Daoy (cell line): ENCODE results near the gene BRD7. TPM values are rescaled to one million over a fixed set of nuclear protein-coding genes. Genes with fewer than 3 reads are reported as not detected.
A peak's percentile ranks its signal among the peaks of the same experiment; 100 is the strongest.

Experiments
- DNase-seq: peaks from one replicate; pipeline ENCODE4 v3.0.0-alpha.2; 2015; ENCODE audit warnings: low read depth
- total RNA-seq: library from RNA; depleted of rRNA; stranded (reverse); fragments of >200 nt; shearing (Covaris generic); gene quantifications from 2 replicates; pipeline ENCODE4 v1.2.3, GENCODE V29; 2014

The BRD7 gene
- total RNA-seq, 1 experiment from 2014 or later, result 56.7 TPM

DNA sequence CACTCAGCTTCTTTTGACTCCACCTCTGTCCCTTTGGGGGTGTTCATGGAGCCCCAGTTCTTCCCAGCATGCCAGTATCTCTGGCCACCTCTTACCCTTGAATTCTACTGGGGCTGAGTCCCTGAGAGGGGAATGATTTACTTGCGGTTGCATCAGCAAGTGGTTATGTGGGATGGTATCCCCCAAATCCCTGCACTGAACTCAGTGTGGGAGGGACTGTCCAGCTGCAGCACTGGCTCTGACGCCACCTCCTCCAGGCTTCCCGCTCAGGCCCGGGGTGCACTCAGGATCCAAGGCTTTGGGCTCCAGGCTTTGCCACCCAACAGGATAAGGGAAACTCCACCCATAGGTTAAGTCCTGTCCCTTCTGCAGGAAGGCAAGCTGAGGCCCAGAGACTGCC is 21.1 kb upstream of the BRD7 start:
- no peak for DNase-seq

DNA sequence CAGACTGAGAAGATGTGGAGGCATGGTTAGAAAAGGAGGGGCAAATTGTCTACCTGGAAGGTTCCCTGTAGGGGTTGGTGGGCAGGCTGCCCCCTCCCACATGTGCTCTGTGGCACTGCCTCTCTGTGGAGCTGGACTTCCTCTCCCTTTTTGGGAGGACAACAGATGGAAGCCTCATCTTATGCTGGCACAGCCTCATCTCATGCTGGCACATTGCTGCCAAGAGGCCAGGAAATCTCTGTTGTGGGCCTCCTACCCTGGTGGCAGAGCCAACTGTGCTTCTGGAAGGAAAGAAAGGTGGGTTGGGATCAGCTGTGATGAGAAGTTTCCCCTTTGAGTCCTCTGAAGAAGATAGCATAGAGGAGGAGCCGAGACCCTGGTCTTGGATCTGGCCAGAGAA is 19.7 kb upstream of the BRD7 start:
- no peak for DNase-seq

DNA sequence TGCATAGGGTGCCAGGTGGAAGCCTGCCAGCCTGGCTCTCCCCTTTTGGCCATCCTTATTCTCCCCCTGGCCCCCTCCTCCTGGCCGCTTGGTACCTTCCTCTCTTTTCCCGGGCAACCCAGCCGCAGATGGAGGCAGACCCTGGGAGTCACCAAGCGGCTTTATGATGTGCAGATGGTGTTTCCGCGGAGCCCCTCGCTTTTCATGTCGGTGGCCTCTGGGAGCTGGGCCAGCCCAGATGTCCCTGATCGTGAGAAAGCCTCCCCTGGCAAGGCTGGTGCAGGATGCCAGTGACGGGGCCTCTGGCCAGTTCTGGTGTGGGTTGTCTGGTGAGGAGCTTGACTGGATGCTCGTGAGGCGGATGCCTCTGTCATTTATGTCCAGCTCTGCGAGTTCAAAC is 18.0 kb upstream of the BRD7 start:
- no peak for DNase-seq

DNA sequence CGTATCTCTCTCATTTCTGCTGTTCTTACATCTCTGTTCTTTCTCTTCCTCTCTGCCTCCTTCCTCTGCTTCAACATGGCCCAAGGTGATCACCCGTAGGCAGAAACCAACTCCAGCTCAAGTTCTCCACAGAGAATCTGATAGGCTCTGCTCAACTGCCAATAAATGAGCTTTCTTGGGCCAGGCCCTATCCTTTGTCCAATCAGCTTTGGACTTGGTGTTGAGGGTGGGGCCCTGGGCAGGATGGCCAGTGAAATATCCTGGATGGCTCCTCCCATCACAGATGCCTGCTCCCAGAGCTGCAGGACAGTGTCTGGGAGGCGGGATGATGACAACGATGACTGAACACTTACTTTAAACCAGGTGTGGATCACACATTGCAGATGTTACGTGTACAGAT is 17.4 kb upstream of the BRD7 start:
- DNase-seq, result no peak

DNA sequence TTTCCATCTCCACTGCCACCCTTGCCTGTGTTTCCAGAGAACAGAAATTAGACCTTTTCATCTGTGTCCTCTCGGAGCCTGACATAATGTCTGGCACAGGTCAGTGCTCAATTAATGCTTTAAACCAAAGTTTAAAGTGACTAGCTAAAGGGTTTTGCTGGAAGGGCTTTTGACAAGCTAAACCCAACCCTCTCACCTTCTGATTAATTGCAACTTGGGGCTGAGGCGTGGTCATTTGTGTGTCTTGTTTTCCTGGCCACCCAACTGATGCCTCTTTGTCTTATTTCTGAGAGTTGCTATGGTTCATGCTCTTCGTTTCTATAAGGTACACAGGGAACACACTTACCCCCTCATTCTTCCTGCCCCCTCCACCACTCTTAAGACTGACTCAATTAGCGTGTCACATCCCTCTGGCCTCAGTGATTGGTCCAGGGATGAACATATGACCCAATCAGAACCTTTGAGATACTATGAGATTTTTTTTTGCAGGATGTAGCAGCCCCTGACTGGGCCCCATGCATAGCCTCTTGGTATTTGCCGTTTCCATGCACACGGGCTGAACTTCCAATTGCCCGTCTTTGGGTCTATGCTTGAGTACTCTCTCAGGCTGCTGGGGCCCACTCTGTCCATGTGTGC is 15.8 kb upstream of the BRD7 start:
- no peak for DNase-seq

DNA sequence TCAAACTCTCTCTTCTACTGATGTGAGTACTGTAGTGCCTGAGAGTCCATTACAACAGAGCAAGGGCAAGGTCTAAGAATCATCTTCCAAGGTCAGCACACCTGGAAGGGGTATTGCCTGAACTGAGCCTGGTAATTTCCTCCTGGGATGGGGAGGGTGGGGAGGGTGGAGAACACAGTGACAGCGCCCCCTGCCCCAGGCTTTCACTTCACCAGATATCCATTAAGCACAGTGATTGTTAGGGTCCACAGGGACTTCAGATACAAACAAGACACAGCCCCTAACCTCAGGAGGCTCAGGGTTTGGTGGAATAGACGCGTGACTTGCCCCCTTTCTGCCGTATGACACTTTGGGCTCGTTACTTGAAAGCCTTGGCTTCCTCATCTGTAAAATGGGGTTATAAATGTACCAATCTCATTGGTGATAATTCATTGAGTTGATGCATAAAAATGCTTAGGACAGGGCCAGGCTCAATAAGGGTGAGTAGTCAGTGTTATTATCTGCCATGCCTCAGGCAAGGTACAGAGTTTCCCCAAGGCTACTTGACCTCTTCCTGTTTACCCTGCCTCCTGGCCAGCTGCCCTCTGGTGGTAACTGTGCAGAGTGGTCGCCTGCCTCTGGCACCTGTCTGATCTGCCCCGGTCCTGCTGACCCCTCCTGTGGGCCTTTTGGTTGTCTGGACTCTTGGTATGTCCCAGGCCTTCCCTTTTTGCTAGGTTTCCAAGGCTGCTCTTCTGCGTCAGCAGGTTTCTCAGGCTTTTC is 13.1 kb upstream of the BRD7 start:
- DNase-seq, result no peak

DNA sequence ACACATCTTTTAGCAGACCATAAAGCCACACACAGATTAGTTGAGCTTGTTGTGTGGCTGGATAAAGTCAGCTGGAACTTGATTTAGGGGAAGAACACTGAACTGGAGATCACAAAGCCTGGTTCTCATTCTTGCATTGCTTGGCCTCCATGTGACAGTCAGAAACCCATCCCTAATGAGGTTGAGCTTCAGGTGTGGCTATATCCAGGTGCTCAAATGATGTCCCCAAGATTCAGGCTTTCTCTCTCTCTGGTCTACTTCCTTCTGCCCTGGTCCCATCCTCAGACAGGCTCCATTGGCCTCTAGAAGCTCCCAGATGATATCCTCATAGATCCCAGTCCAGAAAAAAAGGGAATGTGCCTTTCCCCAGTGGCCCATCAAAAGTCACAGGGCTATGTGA is 9.6 kb upstream of the BRD7 start:
- DNase-seq, result no peak

DNA sequence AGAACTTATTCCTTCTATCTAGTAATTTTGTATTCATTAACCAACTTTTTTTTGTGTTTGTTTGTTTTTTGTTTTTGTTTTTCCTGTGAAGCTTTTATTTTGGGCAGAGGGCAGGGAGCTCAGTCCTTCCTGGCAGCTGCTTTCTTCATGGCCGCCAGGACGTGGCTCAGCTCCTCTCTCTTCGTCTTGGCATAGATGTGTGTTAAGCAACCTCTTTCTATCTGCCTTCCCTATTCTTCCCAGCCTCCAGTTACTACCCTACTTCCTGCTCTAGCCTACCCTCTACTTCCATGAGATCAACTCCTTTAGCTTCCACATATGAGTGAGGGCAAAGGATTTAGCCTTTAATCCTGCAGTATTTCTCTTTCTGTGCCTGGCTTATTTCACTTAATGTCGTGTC is 8.2 kb upstream of the BRD7 start:
- DNase-seq, result no peak

DNA sequence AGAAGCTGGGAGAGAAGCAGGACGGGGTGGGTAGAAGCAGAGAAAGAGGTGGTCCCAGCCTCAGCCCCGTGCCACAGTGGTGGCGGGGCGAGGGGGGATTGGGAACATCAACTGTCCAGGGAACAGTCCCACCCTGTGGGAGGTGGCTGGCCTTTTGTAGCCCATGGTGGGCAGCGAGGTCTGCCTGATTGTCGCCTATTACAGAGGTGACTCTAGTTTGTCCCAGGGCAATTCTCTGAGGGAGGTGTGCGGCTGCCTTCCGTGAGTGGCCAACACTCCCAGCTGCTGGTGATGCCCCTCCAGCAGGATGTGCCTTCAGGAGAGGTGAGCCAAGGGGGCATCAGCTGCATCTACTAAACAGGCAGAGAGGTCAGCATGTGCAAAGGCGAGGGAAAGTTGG is 5.0 kb upstream of the BRD7 start:
- DNase-seq, result no peak

DNA sequence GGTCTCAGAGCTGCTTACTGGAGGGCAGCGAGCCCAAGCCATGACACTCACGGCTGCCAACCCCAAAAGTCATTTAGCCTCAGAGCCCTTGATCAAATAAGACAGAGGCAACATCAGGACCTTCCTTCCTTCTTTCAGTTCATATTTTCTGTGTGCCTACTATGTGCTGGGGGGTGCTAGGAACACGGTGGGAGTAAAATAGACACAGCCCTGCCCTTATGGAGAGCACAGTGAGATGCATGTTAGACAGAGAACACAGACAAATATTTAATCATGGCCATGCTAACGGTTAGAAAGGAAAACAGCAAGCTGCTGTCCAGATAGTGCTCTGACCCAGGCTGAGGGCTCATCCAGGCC is 4.5 kb upstream of the BRD7 start:
- DNase-seq, result no peak

DNA sequence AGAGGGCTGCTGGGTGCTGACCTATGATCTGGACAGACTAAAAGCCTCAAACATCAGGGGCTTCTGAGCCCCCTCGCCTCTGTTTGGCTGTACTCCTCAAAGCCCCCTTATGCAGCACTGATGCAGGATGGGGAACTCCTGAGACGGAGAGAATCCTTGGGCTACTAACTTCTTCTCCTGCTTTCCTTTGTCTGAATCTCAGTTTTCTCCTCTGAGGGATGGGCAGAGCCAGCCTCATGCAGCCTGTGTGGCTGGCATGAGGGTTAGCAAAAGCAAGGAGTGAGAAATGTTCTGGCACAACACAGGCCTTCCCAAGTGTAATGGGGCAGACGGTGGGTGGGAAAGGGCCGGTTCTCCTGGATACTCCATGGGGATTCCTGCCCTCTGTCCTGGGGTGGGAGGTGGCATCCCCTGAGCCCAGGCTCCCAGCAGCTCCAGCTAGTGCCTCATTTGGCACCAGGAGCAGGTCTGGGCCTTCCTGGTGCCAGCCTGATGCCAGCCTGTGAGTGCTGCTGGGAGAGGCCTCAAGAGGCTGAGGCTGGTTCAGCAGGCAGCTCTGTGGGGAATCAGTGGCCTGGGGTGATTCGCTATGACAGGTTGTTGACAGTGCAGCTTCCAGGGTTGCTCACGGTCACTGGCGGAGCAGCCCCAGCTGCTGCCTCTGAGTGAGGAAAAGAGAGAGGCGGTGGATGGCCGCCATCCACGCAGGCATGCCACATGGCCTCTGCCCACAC is 4.0 kb upstream of the BRD7 start:
- peak; percentile 23 for DNase-seq

DNA sequence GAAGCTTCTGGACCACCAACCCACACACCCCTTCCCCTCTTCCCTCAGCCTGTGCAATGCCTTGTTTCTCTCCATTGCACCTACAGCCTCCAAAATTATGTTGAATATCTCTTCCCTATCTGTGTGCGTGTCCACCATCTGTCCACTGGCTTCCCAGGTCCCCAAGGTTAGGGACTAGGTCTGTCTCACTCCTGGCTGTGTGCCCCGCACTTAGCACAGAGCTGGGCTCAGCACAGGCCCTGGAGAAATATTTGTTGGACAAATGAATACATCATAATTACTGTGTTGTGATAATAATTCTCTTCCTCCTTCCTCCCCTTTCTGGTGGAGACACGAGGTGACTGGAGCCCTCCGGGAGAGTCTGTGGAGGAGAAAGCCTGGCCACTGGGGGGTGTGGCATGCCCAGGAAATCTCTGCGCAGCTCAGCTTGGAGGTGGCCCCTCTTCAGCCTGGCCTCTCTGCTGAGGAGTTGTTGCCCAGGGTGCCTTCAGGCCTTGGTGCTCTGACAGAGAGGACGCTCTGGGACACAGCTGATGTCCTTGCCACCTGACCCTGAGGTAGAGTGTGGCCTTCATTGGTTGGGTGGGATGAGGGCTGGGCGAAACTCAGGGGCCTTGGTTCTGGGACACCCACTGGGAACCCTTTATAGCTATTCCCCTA is 3.3 kb upstream of the BRD7 start:
- DNase-seq, result no peak

DNA sequence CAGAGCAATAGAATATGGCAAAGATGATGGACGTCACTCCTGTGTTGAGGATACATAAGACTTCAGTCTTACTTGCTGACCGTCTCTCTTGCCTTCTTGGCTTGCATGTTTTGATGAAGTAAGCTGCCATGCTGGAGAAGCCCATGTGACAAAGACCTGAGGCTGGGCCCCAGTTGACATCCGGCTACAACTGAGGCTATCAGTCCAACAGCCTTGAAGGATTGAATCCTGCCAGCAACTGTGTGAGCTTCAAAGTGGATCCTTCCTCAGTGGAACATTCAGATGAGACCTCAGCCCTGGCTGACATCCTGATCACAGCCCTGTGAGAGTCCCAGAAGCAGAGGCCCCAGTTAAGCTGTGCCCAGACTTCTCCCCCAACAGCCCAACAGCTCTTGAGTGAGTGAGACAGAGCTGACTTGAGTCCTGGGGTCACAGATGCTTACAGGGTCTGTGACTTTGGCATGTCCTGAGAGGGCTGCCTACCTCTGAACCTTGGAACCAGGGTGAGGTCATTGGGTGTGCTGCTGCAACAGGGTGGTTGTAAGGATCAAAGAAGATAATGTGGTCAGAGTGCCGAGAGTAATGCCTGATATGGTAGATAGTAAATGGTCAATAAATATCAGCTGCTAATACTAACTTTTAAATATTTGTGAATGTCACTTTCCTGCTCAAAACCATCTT is 2.4 kb upstream of the BRD7 start:
- DNase-seq, result no peak

DNA sequence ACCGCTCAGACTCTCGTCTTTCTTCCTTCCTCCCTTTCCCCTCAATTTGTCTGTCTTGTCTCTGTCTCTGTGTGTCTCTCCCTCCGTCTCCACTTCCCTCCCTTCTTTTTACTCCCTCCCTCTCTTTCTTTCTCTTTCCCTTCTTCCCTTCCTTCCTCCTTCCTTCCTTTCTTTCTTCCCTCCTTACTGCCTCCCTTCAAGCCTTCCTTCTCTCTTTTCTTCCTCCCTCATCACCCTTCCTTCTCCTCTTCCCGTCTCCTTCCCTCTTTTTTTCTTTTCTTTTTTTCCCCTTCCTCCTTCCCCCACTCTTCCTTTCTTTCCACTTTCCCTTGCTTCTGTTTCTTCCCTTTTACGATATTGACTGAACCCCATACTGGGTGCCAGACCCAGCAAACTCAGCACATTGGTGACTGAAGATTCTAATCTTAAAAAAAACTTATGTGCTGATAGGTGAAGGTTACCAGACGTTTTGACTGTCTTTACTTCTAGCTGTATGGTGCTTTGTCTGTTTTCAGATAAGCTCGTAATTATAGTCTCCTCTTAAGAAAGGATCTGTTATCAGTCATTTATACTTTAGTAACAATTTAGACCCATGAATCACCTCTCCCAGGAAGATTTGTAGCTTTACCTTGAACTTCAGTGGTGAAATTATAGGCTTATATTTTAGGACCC is 481 bp upstream of the BRD7 start:
- DNase-seq, result no peak

DNA sequence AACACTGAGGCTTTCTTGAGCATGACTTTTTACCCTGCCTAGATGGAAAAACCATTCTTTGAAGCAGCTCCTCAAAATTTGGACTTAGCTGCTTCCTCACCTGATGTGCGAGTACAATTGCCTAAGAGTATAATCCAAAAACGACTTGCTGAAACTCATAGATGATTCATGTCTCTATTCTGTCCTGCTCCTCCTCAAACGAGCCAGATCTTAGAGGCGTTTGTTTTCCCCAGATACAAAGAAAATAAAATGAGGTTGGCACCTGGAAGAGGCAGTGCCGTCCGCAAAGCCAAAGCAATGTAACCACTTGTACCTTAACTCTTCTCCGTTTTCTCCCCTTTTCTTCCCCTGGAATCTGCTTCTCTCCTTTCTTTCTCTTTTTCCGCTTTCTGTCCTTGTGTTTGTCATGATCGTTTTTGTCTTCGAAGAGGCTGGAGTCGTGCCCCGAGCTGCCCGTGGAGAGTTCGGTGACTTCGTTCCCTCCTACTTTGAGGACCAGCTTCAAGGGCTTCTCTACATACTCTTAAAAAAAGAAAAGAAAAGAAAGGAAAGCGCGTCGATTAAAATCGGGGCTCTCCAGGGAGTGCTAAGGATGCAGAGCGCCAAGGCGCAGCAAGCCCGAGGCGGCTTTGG is 895 bp downstream of the BRD7 start:
- DNase-seq, result no peak

DNA sequence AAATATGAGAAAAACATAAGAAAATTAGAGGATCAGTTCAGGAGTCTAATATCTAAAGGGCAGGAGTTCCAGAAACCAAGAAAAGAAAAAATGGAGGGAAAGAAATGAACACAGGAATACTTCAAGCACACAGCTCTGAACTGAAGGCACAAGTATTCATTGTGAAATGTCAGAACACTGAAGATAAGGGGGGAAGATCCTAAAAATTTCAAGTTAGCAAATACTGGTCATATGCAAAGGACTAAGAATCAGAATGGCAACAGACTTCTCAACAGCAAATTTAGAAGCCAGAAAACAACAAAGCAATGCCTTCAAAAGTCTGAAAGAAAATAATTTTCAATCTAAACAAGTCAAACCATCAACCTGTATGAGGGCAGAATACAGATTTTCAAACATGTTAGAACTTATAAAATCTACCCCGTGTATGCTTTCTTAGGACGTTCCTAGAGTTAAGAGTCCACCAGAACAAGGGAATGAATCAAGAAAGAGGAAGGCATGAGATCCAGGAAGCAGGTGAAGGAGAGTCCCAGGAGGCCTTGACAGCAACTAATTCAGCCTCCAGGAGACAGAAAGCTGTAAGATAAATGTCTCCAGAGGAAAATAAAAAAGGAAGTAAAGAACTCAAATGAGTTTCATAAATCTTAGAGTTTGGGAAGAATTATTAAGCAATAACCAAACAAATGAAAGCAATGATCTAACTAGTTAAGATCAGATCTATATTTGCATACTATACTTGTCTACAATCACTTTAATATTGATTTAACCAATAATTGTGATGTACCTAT is 2.8 kb downstream of the BRD7 start:
- DNase-seq, result no peak

DNA sequence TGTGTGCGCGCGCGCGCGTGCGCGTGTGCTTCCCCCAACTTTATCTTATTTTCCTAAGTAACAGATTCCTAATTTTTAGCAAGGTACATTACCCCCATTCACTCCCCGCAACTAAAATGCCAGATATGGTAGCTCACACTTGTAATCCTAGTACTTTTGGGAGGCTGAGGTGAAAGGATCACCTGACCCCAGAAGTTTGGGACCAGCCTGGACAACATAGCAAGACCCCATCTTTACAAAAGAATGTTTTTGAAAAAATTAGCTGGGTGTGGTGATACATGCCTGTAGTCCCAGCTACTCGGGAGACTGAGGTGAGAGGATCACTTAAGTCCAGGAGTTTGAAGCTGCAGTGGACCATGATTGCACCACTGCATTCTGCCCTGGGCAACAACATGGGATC is 5.1 kb downstream of the BRD7 start:
- DNase-seq, result no peak

DNA sequence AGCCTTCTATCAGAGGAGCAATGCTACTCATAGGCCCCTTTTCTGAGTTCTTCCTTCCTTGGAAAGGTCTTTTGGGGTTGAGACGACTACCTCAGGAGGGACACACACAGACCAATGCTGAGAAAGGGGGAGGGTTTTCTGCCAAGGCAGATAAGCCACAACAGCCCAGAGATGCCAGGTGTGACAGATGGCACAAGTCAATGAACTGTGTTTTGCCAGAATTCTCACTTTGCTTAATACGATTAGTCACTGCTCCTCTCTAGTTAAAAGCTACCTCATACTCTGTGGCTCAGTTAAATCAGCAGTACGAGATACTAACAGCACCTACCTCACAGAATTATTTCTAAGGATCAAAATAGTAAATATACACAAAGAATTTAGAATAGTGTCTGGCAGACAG is 8.0 kb downstream of the BRD7 start:
- DNase-seq, result no peak

DNA sequence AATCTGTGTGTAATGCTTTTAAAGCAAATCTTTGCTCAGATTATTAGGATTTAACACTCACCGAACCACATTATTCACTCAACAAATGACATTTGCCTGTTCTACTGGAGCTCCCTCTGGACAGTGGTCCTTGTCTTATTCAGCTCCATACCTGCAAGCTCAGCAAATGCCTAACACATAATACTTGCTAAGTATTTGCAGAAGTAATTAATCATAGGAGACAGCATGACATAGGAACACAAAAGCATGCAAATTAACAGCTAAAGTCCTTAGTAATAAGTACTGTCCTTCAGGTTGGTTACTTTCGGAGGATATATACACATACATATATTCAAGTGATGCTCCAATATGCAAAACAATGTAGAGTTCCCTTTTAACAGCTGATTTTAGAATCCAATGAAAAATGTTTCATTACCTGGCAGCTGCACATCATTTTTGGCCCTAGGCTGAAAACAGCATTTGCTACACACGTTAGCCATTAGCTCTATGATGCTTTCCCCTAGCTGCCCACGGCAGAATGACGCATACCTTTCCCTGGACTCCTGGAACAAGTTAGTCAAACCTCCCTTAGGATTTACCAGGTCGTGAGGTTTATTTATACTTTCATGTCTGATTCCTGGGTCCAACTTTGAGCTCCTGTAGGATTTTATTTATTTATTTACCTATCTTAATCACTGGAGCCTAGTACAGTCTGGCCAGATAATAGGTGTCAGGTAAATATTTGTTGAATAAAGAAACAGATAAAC is 8.6 kb downstream of the BRD7 start:
- no peak for DNase-seq

DNA sequence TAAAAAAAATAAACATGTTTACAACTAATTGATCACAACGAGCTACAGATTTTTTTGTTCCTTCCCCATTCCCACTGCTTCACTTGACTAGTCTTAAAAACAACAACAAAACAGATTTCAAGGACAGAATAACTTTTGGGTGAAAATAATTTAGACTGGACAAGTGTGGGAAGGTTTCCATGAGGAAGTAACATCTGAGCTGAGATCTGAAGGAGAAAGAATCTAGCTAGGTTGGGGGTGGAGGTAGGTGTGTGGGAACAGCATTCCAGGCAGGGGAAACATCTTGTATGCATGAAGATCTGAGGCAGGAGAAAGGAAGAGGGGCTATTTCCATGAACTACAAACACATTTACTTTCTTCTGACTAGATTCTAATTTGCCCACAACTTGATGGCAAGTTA is 9.2 kb downstream of the BRD7 start:
- no peak for DNase-seq
